HFFc6 (cell line): ENCODE data around the gene ZNF497. TPM values are rescaled to one million over a fixed set of nuclear protein-coding genes. Genes with fewer than 3 reads are reported as not detected.
A peak's percentile ranks its signal among the peaks of the same experiment; 100 is the strongest.

Source experiments
- DNase-seq: peaks from one replicate; pipeline ENCODE4 v3.0.0-alpha.2; 2018
- H3K27ac Mint-ChIP-seq: 2 replicates; pipeline ENCODE4 v1.8.0; 2020; ENCODE audit warnings: mild to moderate bottlenecking, mixed read lengths
- H3K27me3 Mint-ChIP-seq: 2 replicates; pipeline ENCODE4 v1.8.0; 2021; ENCODE audit warnings: mild to moderate bottlenecking, moderate library complexity, mixed read lengths; ENCODE audit not compliant: insufficient read depth
- H3K36me3 Mint-ChIP-seq: 2 replicates; pipeline ENCODE4 v1.8.0; 2021; ENCODE audit warnings: low read depth, mixed read lengths
- H3K4me1 Mint-ChIP-seq: 2 replicates; pipeline ENCODE4 v1.8.0; 2020; ENCODE audit warnings: low read depth, mixed read lengths
- H3K4me3 Mint-ChIP-seq: 2 replicates; pipeline ENCODE4 v1.8.0; 2020; ENCODE audit warnings: mild to moderate bottlenecking, moderate library complexity, mixed read lengths
- H3K9me3 Mint-ChIP-seq: 2 replicates; pipeline ENCODE4 v1.8.0; 2020; ENCODE audit warnings: mild to moderate bottlenecking, mixed read lengths
- long read RNA-seq: library from polyadenylated mRNA; unstranded; transcript quantifications from one replicate; pipeline ENCODE4 v2.0.0, GENCODE V29; 2019
- total RNA-seq, 6 experiments: library from RNA; stranded (reverse); fragmentation: NEBNext Ultra II Directional; extraction: Animal tissue kit (Norgen Biotek cat#: 25700); gene quantifications; 2 replicates in 1 of 6; 3 replicates in 5 of 6; pipeline ENCODE4 v1.2.3, GENCODE V29; 2021
- TF ChIP-seq, protein P1 (sequence below): fragments of 200-600 bp; sonication (generic); IDR thresholded peaks from 2 replicates; pipeline ENCODE4 v1.5.0; 2021; ENCODE audit warnings: antibody characterized with exemption, mild to moderate bottlenecking

The ZNF497 gene
- under 1 TPM; 0.16 to 0.35 (median 0.27) TPM for total RNA-seq
- long read RNA-seq, partial matches to known transcripts, result 0 of 1 reads
- long read RNA-seq, other reads (novel, unspliced or antisense), result 1 of 1 reads

DNA sequence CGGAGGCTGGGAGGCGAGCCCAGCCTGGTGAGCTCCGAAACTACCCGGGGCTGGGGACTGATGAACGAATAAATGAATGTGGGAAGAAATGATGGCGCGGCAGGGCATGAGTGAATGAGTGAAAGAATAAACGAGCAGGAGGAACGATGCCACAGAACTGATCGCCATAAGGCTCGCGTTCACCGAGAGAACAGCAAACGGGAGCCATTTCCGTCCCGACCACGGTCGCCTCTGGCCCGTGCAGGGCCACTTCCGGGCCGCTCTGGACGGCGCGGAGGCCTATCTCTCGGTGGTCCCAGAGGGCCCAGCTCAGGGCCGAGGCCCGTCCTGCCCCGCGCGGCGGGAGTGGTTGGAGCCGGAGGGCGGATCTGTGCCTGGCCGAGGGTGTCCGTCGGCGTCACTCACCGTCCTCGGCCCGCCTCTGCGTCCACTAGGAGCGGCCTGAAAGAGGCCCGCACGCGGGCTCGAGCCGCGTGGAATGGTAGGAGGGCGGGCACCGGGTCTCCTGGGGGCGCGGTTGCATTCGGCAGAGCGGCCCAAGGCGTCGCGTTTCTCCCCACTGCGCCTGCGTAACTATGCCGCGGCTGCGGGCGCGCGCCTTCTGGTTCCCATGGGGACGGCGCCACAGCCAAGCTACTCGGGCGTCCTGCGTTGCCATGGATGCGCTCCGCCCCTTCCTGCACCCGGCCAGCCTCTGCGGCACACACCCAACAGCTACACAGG is at the start of gene ZNF497:
Gene ZNF497 (minus strand): TSS at position 480 of the 723 bp plus-strand sequence. CDS start 5,116 bp downstream, outside the sequence.
- DNase-seq, result peak; percentile 94
- Mint-ChIP-seq H3K27me3 (peaks cover 2% of the 10 kb centered on the region), H3K27ac (peak within 1 kb of the TSS; percentile 100), H3K36me3 (no peaks in the 10 kb centered on the region; the same call in 1 of the 2 replicates), H3K9me3 (peaks cover 4% of the 10 kb centered on the region; the same call in 1 of the 2 replicates), H3K4me3 (peak within 1 kb of the TSS; percentile 99), H3K4me1 (peaks cover 8% of the 10 kb centered on the region)
- TF ChIP-seq, protein P1, sequence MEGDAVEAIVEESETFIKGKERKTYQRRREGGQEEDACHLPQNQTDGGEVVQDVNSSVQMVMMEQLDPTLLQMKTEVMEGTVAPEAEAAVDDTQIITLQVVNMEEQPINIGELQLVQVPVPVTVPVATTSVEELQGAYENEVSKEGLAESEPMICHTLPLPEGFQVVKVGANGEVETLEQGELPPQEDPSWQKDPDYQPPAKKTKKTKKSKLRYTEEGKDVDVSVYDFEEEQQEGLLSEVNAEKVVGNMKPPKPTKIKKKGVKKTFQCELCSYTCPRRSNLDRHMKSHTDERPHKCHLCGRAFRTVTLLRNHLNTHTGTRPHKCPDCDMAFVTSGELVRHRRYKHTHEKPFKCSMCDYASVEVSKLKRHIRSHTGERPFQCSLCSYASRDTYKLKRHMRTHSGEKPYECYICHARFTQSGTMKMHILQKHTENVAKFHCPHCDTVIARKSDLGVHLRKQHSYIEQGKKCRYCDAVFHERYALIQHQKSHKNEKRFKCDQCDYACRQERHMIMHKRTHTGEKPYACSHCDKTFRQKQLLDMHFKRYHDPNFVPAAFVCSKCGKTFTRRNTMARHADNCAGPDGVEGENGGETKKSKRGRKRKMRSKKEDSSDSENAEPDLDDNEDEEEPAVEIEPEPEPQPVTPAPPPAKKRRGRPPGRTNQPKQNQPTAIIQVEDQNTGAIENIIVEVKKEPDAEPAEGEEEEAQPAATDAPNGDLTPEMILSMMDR, result peak; percentile 27

DNA sequence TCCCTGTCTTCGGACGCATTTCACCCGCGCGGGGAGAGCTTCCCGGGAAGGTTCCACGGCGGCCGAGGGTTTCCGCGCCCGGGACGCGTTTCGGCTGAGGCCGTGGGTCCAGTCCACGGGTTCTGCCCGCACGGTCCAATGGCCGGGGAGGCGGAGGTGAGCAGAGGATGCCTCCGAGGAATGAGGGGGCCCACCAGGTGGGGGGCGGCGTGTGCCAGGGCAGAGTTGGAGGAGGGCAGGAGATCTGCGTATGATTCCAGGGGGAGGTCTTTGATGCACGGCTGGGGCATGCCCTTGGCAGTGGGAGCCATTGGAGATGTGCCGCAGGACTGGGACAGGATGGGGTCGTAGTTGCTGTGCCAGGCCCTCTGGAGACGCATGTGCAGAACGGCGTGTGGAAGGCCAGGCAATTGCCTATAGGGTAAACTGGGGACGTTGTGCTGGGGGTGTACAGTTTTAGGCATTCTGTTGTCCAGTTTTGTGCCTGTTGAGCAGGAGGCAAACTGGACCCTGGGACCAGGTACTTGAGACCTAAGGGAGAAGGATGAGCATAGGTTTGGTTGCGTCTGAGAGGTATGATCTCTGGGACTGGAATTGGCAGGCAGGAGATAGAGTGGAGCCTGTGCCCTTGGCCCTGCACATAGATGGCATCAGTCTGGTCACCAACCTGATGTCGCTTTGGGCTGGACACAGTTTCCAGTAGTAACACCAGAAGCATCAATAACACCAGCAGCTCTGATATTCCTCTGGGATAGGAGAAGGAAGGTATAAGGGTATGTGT is 46.6 kb upstream of the ZNF497 start:
- Mint-ChIP-seq H3K27me3 (peaks cover 5% of the 10 kb centered on the region; the same call in 1 of the 2 replicates), H3K4me3 (peak overlapping the region; percentile 92), H3K36me3 (peaks cover 24% of the 10 kb centered on the region), H3K27ac (peak overlapping the region; percentile 65), H3K9me3 (no peaks in the 10 kb centered on the region; the same call in 1 of the 2 replicates), H3K4me1 (peaks cover 28% of the 10 kb centered on the region)
- TF ChIP-seq, protein P1, result no peak
- DNase-seq, result no peak

DNA sequence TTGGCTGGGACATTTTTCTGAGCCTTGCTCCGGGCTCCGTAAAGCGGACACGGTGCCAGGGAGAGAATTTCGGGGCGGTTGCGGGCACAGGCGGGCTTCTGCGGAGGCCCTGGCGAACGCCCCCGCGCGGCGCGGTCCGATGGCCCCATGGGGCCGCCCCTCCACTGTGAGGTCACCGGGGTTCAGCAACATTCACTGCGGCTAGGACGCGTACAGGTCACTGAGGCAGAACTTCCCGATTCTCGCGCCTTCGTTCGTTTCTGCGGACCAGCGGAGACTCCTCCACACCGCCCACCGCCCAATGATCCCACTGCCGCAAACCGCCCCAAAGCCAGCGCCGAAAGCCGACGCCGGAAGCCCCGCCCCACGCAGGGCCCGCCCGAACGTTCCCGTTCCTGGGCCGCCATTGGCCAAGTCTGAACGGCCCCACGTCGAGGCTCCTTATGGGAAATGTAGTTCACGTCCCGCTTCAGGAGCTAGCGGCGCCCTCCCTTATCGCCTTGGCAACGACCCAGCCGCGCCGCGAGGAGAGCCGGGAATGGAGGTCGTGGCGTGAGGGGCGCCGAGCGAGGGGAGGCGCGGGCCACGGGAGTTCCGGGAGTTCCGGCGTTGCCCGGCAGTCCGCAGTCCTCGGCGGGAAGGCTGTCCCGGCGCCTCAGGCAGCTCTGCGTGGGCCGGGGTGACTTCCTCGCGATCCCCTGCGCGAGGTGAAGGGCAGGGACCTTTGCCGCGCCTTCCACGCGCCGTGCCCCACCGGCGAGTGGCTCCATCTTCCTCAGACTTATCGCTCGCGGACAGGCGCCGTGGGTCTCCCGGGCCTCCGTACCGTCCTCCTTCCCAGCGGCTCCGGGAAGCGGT is 45.8 kb upstream of the ZNF497 start, which contains the start of gene ZNF584:
Gene ZNF584 (plus strand): TSS at position 498 of the 858 bp plus-strand sequence. CDS start 499 bp downstream, outside the sequence.
- peak within 1 kb of the TSS; percentile 92 for H3K4me3 Mint-ChIP-seq

DNA sequence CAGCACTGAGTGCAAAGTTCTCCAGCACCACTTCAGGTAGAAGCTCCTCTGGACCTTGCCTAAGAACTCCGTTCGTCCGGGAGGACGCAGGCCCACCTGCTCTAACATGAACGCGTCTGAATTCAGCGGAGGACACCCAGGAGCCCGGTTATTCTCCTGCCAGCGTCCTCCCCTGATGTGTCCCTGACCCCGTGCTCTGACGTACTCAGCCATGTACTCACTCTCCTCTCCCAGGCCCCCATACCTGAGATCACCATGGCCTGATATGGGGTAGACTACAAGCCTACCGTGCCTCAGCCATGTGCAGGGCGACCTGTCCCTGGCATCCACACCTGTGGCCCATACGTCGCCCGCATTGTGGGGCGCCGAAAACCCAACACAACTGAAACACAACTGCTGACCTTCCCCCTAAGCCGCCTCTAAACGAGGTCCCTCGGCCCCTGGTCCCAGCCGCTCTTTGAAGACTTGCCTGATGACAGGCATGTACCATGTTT is 45.2 kb upstream of the ZNF497 start:
- Mint-ChIP-seq H3K4me3 (peak overlapping the region; percentile 92), H3K27ac (peak overlapping the region; percentile 90), H3K27me3 (peaks cover 5% of the 10 kb centered on the region; the same call in 1 of the 2 replicates), H3K9me3 (no peaks in the 10 kb centered on the region; the same call in 1 of the 2 replicates), H3K4me1 (peaks cover 28% of the 10 kb centered on the region), H3K36me3 (peaks cover 15% of the 10 kb centered on the region)
- TF ChIP-seq, protein P1, result no peak
- DNase-seq, result no peak

More for the DNA sequence above, 45.8 kb upstream of the ZNF497 start, which contains the start of gene ZNF584:
- peak; percentile 90 for DNase-seq
- Mint-ChIP-seq H3K9me3 (no peaks in the 10 kb centered on the region; the same call in 1 of the 2 replicates), H3K4me1 (peaks cover 28% of the 10 kb centered on the region), H3K27me3 (peaks cover 5% of the 10 kb centered on the region; the same call in 1 of the 2 replicates), H3K27ac (peak within 1 kb of the TSS; percentile 90), H3K36me3 (peaks cover 20% of the 10 kb centered on the region)
- TF ChIP-seq, protein P1, result peak; percentile 42
